HFF-Myc (cell line): ENCODE data around the gene ZNF813.
"Not testable (repeated sequence)": the region's sequence is repeated elsewhere in the genome, so short reads cannot be mapped to it uniquely, and the experiment has no call there.

ENCODE experiments used
- DNase-seq: peaks from one replicate; pipeline ENCODE4 v3.0.0-alpha.2; 2011; ENCODE audit warnings: low read depth; ENCODE audit errors: extremely low read depth
- H3K4me3 ChIP-seq: replicated peaks from 2 replicates; pipeline ENCODE4 v1.5.1; 2011; ENCODE audit warnings: low read depth, mild to moderate bottlenecking, control low read depth, low read length
- CTCF ChIP-seq: IDR thresholded peaks from 2 replicates; pipeline ENCODE4 v1.5.1; 2012; ENCODE audit warnings: mild to moderate bottlenecking, low read depth, low read length, control low read depth; ENCODE audit errors: missing control alignments

The ZNF813 gene

GRCh38 chr19:53504365-53504703, 36.8 kb downstream of the ZNF813 start:
- not testable (repeated sequence) for DNase-seq, H3K4me3 ChIP-seq
- peak; percentile 5 for TF ChIP-seq CTCF

DNA sequence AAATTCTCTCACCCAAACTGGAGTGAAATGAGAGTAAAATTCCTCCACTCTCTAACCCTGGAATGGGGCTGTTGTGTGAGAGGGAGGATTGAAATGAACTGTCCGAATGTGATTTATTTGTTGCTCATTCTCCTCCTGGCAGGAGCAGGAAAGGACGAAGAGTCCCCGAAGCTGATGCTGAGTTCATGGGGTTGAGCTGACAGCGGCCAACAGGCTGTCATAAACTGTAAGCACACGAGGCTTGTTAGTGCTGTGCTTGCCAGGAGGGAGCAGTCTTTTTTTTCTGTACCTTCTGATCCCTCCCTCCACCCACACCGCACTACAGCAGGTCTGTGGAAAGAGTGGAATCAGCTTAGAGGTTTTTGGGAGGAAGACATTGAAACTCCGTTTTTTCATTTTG, 37.4 kb downstream of the ZNF813 start:
- TF ChIP-seq CTCF = no peak
- no peak for DNase-seq
- H3K4me3 ChIP-seq = no peak overlapping the region

- no peak for DNase-seq
- no peak for TF ChIP-seq CTCF
- no peak overlapping the region for H3K4me3 ChIP-seq
These were observed 39.2 kb downstream of the ZNF813 start for GRCh38 chr19:53506728-53507127.

GRCh38 chr19:53507523-53508442, 40.2 kb downstream of the ZNF813 start:
- DNase-seq = no peak
- TF ChIP-seq CTCF = no peak
- no peak overlapping the region for H3K4me3 ChIP-seq

DNA sequence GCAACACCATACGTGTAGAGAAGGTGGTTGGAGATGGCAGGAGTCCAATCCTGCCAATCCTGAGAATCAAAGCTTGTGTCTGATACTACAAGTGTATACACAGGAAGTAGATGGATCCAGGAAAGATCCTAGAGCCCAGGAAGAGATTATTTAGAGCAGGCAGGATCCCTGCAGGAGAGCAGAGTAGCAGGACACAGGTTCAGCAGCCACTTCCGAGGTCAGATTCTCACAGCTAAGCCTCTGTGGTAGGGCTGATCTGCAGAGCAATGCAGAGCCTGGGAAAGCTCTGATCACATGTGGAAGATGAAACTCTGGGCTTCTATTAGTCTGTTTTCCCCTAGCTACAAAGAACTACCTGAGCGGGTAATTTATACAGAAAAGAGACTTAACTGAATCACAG, 41.9 kb downstream of the ZNF813 start:
- TF ChIP-seq CTCF = no peak
- H3K4me3 ChIP-seq = no peak overlapping the region
- no peak for DNase-seq

DNA sequence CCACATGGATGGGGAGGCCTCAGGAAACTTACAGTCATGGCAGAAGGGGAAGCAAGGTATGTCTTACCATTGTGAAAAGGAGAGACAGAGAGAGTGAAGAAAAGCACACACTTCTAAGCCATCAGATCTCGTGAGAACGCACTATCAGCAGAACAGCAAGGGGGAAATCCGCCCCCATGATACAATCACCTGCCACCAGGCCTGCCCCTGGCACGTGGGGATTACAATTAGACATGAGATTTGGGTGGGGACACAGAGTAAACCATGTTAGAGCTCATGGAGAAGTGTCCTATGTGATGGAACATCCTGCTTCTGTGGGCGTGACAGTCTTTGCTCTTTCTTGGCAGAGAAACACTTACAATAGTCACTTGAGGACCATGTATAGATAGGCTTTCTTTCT, 42.3 kb downstream of the ZNF813 start:
- TF ChIP-seq CTCF = no peak
- no peak overlapping the region for H3K4me3 ChIP-seq
- DNase-seq = no peak
